Measurements from ENCODE around the gene MACROD1. TPM values are rescaled to one million over a fixed set of nuclear protein-coding genes. Genes with fewer than 3 reads are reported as not detected.

MACROD1 gene
- total RNA-seq, 1 donor from 2014 or later = 29.6 TPM

DNA sequence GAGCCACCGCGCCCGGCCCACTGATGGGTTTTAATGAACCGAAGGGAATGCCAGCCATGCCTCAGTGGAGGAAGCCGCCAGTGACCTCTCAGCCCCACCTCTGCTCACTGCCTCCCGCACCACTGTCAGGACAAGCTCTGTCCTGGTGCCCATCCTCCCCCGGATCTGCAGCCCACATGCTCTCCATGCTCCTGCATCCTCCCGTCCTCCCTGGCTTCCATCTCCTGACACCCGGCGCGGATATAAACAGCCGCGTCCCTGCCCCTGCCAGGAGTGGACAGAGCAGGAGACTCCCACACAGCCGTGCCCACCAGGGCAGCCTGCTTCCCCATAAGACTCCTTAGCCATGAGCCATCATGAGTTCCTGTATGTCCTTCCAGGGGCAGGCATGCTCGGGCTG lies 26.9 kb downstream of the MACROD1 start:
- H3K9me3 Mint-ChIP-seq (ENCODE audit: unreplicated experiment) = no peaks in the 10 kb centered on the region
- H3K27ac Mint-ChIP-seq (ENCODE audit: unreplicated experiment) = no peak overlapping the region
- no peak for DNase-seq (ENCODE audit: extremely low spot score, unreplicated experiment)
- TF ChIP-seq, protein P1, sequence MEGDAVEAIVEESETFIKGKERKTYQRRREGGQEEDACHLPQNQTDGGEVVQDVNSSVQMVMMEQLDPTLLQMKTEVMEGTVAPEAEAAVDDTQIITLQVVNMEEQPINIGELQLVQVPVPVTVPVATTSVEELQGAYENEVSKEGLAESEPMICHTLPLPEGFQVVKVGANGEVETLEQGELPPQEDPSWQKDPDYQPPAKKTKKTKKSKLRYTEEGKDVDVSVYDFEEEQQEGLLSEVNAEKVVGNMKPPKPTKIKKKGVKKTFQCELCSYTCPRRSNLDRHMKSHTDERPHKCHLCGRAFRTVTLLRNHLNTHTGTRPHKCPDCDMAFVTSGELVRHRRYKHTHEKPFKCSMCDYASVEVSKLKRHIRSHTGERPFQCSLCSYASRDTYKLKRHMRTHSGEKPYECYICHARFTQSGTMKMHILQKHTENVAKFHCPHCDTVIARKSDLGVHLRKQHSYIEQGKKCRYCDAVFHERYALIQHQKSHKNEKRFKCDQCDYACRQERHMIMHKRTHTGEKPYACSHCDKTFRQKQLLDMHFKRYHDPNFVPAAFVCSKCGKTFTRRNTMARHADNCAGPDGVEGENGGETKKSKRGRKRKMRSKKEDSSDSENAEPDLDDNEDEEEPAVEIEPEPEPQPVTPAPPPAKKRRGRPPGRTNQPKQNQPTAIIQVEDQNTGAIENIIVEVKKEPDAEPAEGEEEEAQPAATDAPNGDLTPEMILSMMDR (IDR thresholded peaks at IDR 0.05) = no peak
- H3K36me3 Mint-ChIP-seq (ENCODE audit: unreplicated experiment) = no peaks in the 10 kb centered on the region
- H3K4me1 Mint-ChIP-seq (ENCODE audit: unreplicated experiment) = no peaks in the 10 kb centered on the region
- no peaks in the 10 kb centered on the region for H3K27me3 Mint-ChIP-seq (ENCODE audit: unreplicated experiment)
- no peak overlapping the region for H3K4me3 Mint-ChIP-seq (ENCODE audit: unreplicated experiment)

DNA sequence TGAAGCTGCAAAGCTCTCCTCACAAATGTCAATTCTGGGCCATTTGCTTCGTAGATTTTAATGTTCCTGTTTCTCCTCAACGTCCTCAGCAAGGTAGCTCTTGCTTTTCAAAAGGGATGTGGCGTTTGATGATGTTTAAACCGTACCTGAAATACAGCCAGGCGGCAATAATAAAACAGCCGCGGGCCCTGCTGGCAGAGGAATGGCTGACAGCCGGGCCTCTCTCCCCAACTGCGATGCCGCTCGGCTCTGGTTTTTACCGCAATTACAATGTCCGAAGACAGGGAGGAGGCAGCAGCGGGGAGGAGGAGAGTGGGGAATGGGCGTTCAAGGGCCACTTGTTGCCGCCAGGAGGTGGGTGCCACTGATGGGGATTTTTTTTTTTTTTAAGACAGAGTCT lies 27.5 kb downstream of the MACROD1 start:
- no peak for DNase-seq (ENCODE audit: extremely low spot score, unreplicated experiment)
- H3K9me3 Mint-ChIP-seq (ENCODE audit: unreplicated experiment) = no peaks in the 10 kb centered on the region
- TF ChIP-seq, protein P1 (IDR thresholded peaks at IDR 0.05) = no peak
- no peak overlapping the region for H3K27ac Mint-ChIP-seq (ENCODE audit: unreplicated experiment)
- H3K27me3 Mint-ChIP-seq (ENCODE audit: unreplicated experiment) = no peaks in the 10 kb centered on the region
- H3K4me1 Mint-ChIP-seq (ENCODE audit: unreplicated experiment) = no peaks in the 10 kb centered on the region
- H3K36me3 Mint-ChIP-seq (ENCODE audit: unreplicated experiment) = no peaks in the 10 kb centered on the region
- H3K4me3 Mint-ChIP-seq (ENCODE audit: unreplicated experiment) = no peak overlapping the region

DNA sequence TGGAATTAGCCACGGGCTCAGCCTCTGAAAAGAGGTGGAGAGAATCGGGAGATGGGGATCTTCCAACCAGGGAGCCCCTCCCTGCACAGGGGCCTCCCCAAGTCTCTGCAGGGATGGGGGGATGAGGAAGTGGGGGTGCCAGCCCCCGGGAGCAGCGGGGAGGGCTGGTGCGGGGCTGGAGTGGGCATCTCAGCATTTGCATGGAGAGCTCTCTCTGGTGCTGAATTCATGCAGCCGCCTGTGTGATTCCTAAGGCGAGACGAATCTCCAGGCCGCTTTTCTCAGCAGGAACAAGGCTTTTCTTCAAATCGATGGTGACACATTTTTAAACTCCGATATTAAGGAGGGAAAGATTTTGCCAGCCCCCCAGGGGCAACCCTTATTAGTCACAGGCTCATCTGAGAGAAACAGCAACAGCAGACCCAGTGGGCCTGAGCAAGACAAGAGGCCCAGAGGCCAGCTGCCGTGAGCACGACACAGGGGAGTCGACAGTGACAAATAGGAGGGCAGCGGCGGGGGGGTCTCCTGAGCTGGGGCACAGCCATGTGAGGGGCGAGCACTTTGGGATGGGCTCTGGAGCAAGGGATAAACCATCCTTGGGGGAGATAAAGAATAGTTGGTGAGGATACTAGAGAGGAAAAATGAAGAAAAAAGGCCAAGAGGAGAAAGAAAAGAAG lies 29.0 kb downstream of the MACROD1 start:
- Mint-ChIP-seq H3K9me3 (ENCODE audit: unreplicated experiment) (no peaks in the 10 kb centered on the region), H3K4me3 (ENCODE audit: unreplicated experiment) (no peak overlapping the region), H3K4me1 (ENCODE audit: unreplicated experiment) (no peaks in the 10 kb centered on the region), H3K36me3 (ENCODE audit: unreplicated experiment) (no peaks in the 10 kb centered on the region), H3K27ac (ENCODE audit: unreplicated experiment) (no peak overlapping the region), H3K27me3 (ENCODE audit: unreplicated experiment) (no peaks in the 10 kb centered on the region)
- TF ChIP-seq, protein P1 (IDR thresholded peaks at IDR 0.05) = no peak
- DNase-seq (ENCODE audit: extremely low spot score, unreplicated experiment) = no peak

DNA sequence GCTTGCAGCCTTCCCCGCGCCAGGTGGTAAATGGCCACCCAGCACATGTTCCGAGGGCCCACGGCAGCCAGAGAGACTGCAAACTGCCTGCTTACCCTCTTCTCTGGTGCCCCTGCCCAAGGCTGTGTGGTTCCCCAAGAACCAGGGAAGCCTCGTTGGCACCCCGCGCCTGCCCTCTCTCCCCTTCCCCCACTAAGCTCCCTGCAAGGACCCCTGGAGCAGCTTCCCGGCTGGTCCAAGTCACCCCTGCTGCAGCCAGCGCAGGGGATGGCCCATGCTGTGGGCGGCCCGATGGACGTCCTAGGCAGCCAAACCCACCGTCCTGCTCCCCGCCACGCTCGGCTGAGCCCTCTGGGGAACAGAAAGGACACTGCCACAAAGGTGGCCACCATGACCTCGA lies 30.2 kb downstream of the MACROD1 start:
- Mint-ChIP-seq H3K27me3 (ENCODE audit: unreplicated experiment) (no peaks in the 10 kb centered on the region), H3K4me1 (ENCODE audit: unreplicated experiment) (no peaks in the 10 kb centered on the region)

DNA sequence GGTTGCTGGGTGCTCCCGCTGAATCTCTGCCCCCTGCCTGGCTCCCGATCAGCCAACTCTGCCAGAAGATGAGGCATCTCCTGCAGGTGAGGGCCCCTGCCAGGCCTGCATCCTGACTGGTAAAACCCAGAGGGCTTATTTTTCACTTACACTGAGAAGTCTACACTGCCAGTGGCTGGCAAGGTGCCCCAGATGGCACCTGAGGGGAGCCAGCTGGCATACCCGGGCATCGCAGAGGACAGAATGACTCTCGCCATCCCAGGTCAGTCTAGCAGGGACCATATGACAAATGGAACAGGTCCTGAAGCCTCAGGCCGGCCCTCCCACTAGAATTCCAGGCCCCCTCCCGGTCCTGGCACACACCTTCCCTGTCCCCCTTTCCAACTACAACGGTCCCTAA lies 30.9 kb downstream of the MACROD1 start:
- no peak overlapping the region for H3K4me3 Mint-ChIP-seq (ENCODE audit: unreplicated experiment)
- H3K27ac Mint-ChIP-seq (ENCODE audit: unreplicated experiment) = no peak overlapping the region
- H3K27me3 Mint-ChIP-seq (ENCODE audit: unreplicated experiment) = no peaks in the 10 kb centered on the region
- H3K9me3 Mint-ChIP-seq (ENCODE audit: unreplicated experiment) = no peaks in the 10 kb centered on the region
- no peaks in the 10 kb centered on the region for H3K4me1 Mint-ChIP-seq (ENCODE audit: unreplicated experiment)
- no peaks in the 10 kb centered on the region for H3K36me3 Mint-ChIP-seq (ENCODE audit: unreplicated experiment)
- DNase-seq (ENCODE audit: extremely low spot score, unreplicated experiment) = no peak
- TF ChIP-seq, protein P1 (IDR thresholded peaks at IDR 0.05) = no peak

More for the DNA sequence above, 30.2 kb downstream of the MACROD1 start:
- TF ChIP-seq, protein P1 (IDR thresholded peaks at IDR 0.05) = no peak
- H3K4me3 Mint-ChIP-seq (ENCODE audit: unreplicated experiment) = no peak overlapping the region
- no peaks in the 10 kb centered on the region for H3K9me3 Mint-ChIP-seq (ENCODE audit: unreplicated experiment)
- no peak for DNase-seq (ENCODE audit: extremely low spot score, unreplicated experiment)
- H3K36me3 Mint-ChIP-seq (ENCODE audit: unreplicated experiment) = no peaks in the 10 kb centered on the region
- no peak overlapping the region for H3K27ac Mint-ChIP-seq (ENCODE audit: unreplicated experiment)

Measured in osteocyte (in vitro differentiated cells).